ENCODE data around the gene SENP7.
"Not testable (repeated sequence)": the region's sequence is repeated elsewhere in the genome, so short reads cannot be mapped to it uniquely, and the experiment has no call there.

The SENP7 gene

GRCh38 chr3:101311676-101312075, 201.3 kb downstream of the SENP7 start:
- Histone ChIP-seq H3K9me3 (ENCODE audit: low read length) (peaks cover 9% of the 10 kb centered on the region), H3K4me2 (ENCODE audit: low read length) (no peak overlapping the region), H3K9ac (ENCODE audit: low read length) (no peak overlapping the region), H3K4me1 (ENCODE audit: insufficient read depth, low read length, severe bottlenecking) (no peaks in the 10 kb centered on the region), H3K27ac (ENCODE audit: low read depth, low read length, poor library complexity, severe bottlenecking) (no peak overlapping the region), H3K36me3 (ENCODE audit: insufficient read depth, low read length) (no peaks in the 10 kb centered on the region), H3F3A (ENCODE audit: insufficient read depth, low read length) (no peaks in the 10 kb centered on the region), H3K79me2 (ENCODE audit: insufficient read depth, low read length) (no peaks in the 10 kb centered on the region), H3K27me3 (ENCODE audit: insufficient read depth, low read length) (no peaks in the 10 kb centered on the region), H2AFZ (ENCODE audit: low read length) (no peak overlapping the region), H3K4me3 (ENCODE audit: low read depth, low read length, poor library complexity, severe bottlenecking) (no peak overlapping the region), H3K9me2 (ENCODE audit: low read depth, low read length) (no peaks in the 10 kb centered on the region), H4K20me1 (ENCODE audit: insufficient read depth, low read length) (no peaks in the 10 kb centered on the region)
- TF ChIP-seq CTCF (IDR thresholded peaks at IDR 0.05; ENCODE audit: low read length) (no peak), EZH2 (IDR thresholded peaks at IDR 0.05; ENCODE audit: borderline replicate concordance, low read length) (no peak)

GRCh38 chr3:101310978-101311375, 202.0 kb downstream of the SENP7 start:
- H3K36me3 ChIP-seq (ENCODE audit: insufficient read depth, low read length): no peaks in the 10 kb centered on the region
- H3K27ac ChIP-seq (ENCODE audit: low read depth, low read length, poor library complexity, severe bottlenecking): no peak overlapping the region
- H3F3A ChIP-seq (ENCODE audit: insufficient read depth, low read length): no peaks in the 10 kb centered on the region
- no peaks in the 10 kb centered on the region for H3K4me1 ChIP-seq (ENCODE audit: insufficient read depth, low read length, severe bottlenecking)
- no peak overlapping the region for H3K9ac ChIP-seq (ENCODE audit: low read length)
- no peaks in the 10 kb centered on the region for H3K9me2 ChIP-seq (ENCODE audit: low read depth, low read length)
- H4K20me1 ChIP-seq (ENCODE audit: insufficient read depth, low read length): no peaks in the 10 kb centered on the region
- no peak overlapping the region for H3K4me2 ChIP-seq (ENCODE audit: low read length)
- H2AFZ ChIP-seq (ENCODE audit: low read length): no peak overlapping the region
- no peak overlapping the region for H3K4me3 ChIP-seq (ENCODE audit: low read depth, low read length, poor library complexity, severe bottlenecking)
- H3K9me3 ChIP-seq (ENCODE audit: low read length): peaks cover 9% of the 10 kb centered on the region
- H3K27me3 ChIP-seq (ENCODE audit: insufficient read depth, low read length): no peaks in the 10 kb centered on the region
- no peak for TF ChIP-seq CTCF (IDR thresholded peaks at IDR 0.05; ENCODE audit: low read length)
- no peak for TF ChIP-seq EZH2 (IDR thresholded peaks at IDR 0.05; ENCODE audit: borderline replicate concordance, low read length)
- H3K79me2 ChIP-seq (ENCODE audit: insufficient read depth, low read length): no peaks in the 10 kb centered on the region

- not testable (repeated sequence) for H2AFZ ChIP-seq (ENCODE audit: low read length); H3K27ac ChIP-seq (ENCODE audit: low read depth, low read length, poor library complexity, severe bottlenecking); H4K20me1 ChIP-seq (ENCODE audit: insufficient read depth, low read length); H3K79me2 ChIP-seq (ENCODE audit: insufficient read depth, low read length); H3K9me3 ChIP-seq (ENCODE audit: low read length); H3K27me3 ChIP-seq (ENCODE audit: insufficient read depth, low read length); H3K4me3 ChIP-seq (ENCODE audit: low read depth, low read length, poor library complexity, severe bottlenecking); H3K4me1 ChIP-seq (ENCODE audit: insufficient read depth, low read length, severe bottlenecking); H3K9me2 ChIP-seq (ENCODE audit: low read depth, low read length); H3K9ac ChIP-seq (ENCODE audit: low read length); H3F3A ChIP-seq (ENCODE audit: insufficient read depth, low read length); H3K4me2 ChIP-seq (ENCODE audit: low read length); H3K36me3 ChIP-seq (ENCODE audit: insufficient read depth, low read length)
Observed at GRCh38 chr3:101308147-101308772, 204.8 kb downstream of the SENP7 start.

- Histone ChIP-seq H3K4me3 (ENCODE audit: low read depth, low read length, poor library complexity, severe bottlenecking) (no peak overlapping the region), H3F3A (ENCODE audit: insufficient read depth, low read length) (no peaks in the 10 kb centered on the region), H2AFZ (ENCODE audit: low read length) (no peak overlapping the region), H3K27ac (ENCODE audit: low read depth, low read length, poor library complexity, severe bottlenecking) (no peak overlapping the region), H3K27me3 (ENCODE audit: insufficient read depth, low read length) (no peaks in the 10 kb centered on the region), H3K4me1 (ENCODE audit: insufficient read depth, low read length, severe bottlenecking) (no peaks in the 10 kb centered on the region), H3K4me2 (ENCODE audit: low read length) (no peak overlapping the region), H3K9me2 (ENCODE audit: low read depth, low read length) (no peaks in the 10 kb centered on the region), H3K9me3 (ENCODE audit: low read length) (peaks cover 7% of the 10 kb centered on the region), H3K79me2 (ENCODE audit: insufficient read depth, low read length) (no peaks in the 10 kb centered on the region), H3K36me3 (ENCODE audit: insufficient read depth, low read length) (no peaks in the 10 kb centered on the region), H4K20me1 (ENCODE audit: insufficient read depth, low read length) (no peaks in the 10 kb centered on the region), H3K9ac (ENCODE audit: low read length) (no peak overlapping the region)
- no peak for TF ChIP-seq EZH2 (IDR thresholded peaks at IDR 0.05; ENCODE audit: borderline replicate concordance, low read length)
- TF ChIP-seq CTCF (IDR thresholded peaks at IDR 0.05; ENCODE audit: low read length): no peak
Observed at GRCh38 chr3:101303836-101304235, 209.2 kb downstream of the SENP7 start.
